ENCODE measurements around the gene TMEM221. TPM values are rescaled to one million over a fixed set of nuclear protein-coding genes. Genes with fewer than 3 reads are reported as not detected.

The TMEM221 gene
- total RNA-seq, 1 experiment from 2014 or later, result not detected

- Histone ChIP-seq H3K4me1 (peaks cover 4% of the 10 kb centered on the region; the same call in 1 of the 2 replicates), H3K27me3 (replicated peaks; ENCODE audit: control insufficient read depth, insufficient read depth, low read length) (no peaks in the 10 kb centered on the region; the same call in 1 of the 2 replicates), H3K36me3 (ENCODE audit: control insufficient read depth, insufficient read depth, low read length) (no peaks in the 10 kb centered on the region), H3K9me3 (no peaks in the 10 kb centered on the region), H3K4me3 (ENCODE audit: low read depth, low read length) (peak overlapping the region; percentile 91)
- H3K4me1 Mint-ChIP-seq (ENCODE audit: low read depth, unreplicated experiment), result peaks cover 9% of the 10 kb centered on the region
- peak overlapping the region; percentile 74 for H3K27ac Mint-ChIP-seq (ENCODE audit: unreplicated experiment)
- H3K27me3 Mint-ChIP-seq (ENCODE audit: insufficient read depth, unreplicated experiment), result no peaks in the 10 kb centered on the region
- no peak for TF ChIP-seq CTCF (IDR thresholded peaks at IDR 0.05; ENCODE audit: insufficient read depth in 1 of 2, low read depth in 1 of 2, low read length in 1 of 2, severe bottlenecking in 1 of 2, unreplicated experiment in 1 of 2)
- DNase-seq, result peak; percentile 93 to 97
- POLR2A ChIA-PET, result no interaction called here
- CTCF ChIA-PET, result interaction anchor here (0.6 kb wide), 1 partner anchor 42 kb away, joined by 3 read pairs; the partner anchor contains the start of gene PGLS
- H3K4me3 Mint-ChIP-seq (ENCODE audit: unreplicated experiment), result peak overlapping the region; percentile 87
- H3K36me3 Mint-ChIP-seq (ENCODE audit: insufficient read depth, unreplicated experiment), result peaks cover 13% of the 10 kb centered on the region
- H3K9me3 Mint-ChIP-seq (ENCODE audit: unreplicated experiment), result no peaks in the 10 kb centered on the region
- intact Hi-C loops (cut with micrococcal nuclease; ENCODE audit: unreplicated experiment), result loop anchor here (1.0 to 5.0 kb wide), 4 partner anchors 16 to 137 kb away; partner anchors contain the start of gene PGLS
- no TSS peak for BruUV-seq (replicated peaks)
Observed at GRCh38 chr19:17469481-17470067, 21.1 kb upstream of the TMEM221 start.

GRCh38 chr19:17469092-17469480 lies 20.6 kb upstream of the TMEM221 start:
- Mint-ChIP-seq H3K27me3 (ENCODE audit: insufficient read depth, unreplicated experiment) (no peaks in the 10 kb centered on the region), H3K36me3 (ENCODE audit: insufficient read depth, unreplicated experiment) (peaks cover 13% of the 10 kb centered on the region), H3K4me1 (ENCODE audit: low read depth, unreplicated experiment) (peaks cover 9% of the 10 kb centered on the region), H3K9me3 (ENCODE audit: unreplicated experiment) (no peaks in the 10 kb centered on the region), H3K27ac (ENCODE audit: unreplicated experiment) (peak overlapping the region; percentile 74), H3K4me3 (ENCODE audit: unreplicated experiment) (peak overlapping the region; percentile 87)
- TF ChIP-seq CTCF (IDR thresholded peaks at IDR 0.05; ENCODE audit: insufficient read depth in 1 of 2, low read depth in 1 of 2, low read length in 1 of 2, severe bottlenecking in 1 of 2, unreplicated experiment in 1 of 2), result no peak
- Histone ChIP-seq H3K27me3 (replicated peaks; ENCODE audit: control insufficient read depth, insufficient read depth, low read length) (no peaks in the 10 kb centered on the region; the same call in 1 of the 2 replicates), H3K36me3 (ENCODE audit: control insufficient read depth, insufficient read depth, low read length) (no peaks in the 10 kb centered on the region), H3K9me3 (no peaks in the 10 kb centered on the region), H3K4me1 (peaks cover 4% of the 10 kb centered on the region; the same call in 1 of the 2 replicates), H3K4me3 (ENCODE audit: low read depth, low read length) (peak overlapping the region; percentile 91)
- intact Hi-C loops (cut with micrococcal nuclease; ENCODE audit: unreplicated experiment), result loop anchor here (1.0 to 5.0 kb wide), 3 partner anchors 16 to 138 kb away; no protein-coding TSS in a partner anchor
- CTCF ChIA-PET, result interaction anchor here (0.6 kb wide), 1 partner anchor 42 kb away, joined by 3 read pairs; the partner anchor contains the start of gene PGLS
- DNase-seq, result no peak
- BruUV-seq (replicated peaks), result no TSS peak
- POLR2A ChIA-PET, result no interaction called here

GRCh38 chr19:17468302-17469091 lies 20.0 kb upstream of the TMEM221 start:
- Histone ChIP-seq H3K27me3 (replicated peaks; ENCODE audit: control insufficient read depth, insufficient read depth, low read length) (no peaks in the 10 kb centered on the region; the same call in 1 of the 2 replicates), H3K4me3 (ENCODE audit: low read depth, low read length) (peak overlapping the region; percentile 91), H3K4me1 (peaks cover 4% of the 10 kb centered on the region; the same call in 1 of the 2 replicates), H3K36me3 (ENCODE audit: control insufficient read depth, insufficient read depth, low read length) (no peaks in the 10 kb centered on the region), H3K9me3 (no peaks in the 10 kb centered on the region)
- Mint-ChIP-seq H3K36me3 (ENCODE audit: insufficient read depth, unreplicated experiment) (peaks cover 13% of the 10 kb centered on the region), H3K27me3 (ENCODE audit: insufficient read depth, unreplicated experiment) (no peaks in the 10 kb centered on the region), H3K27ac (ENCODE audit: unreplicated experiment) (peak overlapping the region; percentile 74), H3K4me3 (ENCODE audit: unreplicated experiment) (peak overlapping the region; percentile 87), H3K9me3 (ENCODE audit: unreplicated experiment) (no peaks in the 10 kb centered on the region), H3K4me1 (ENCODE audit: low read depth, unreplicated experiment) (peaks cover 9% of the 10 kb centered on the region)
- intact Hi-C loops (cut with micrococcal nuclease; ENCODE audit: unreplicated experiment), result loop anchor here (1.0 to 5.0 kb wide), 3 partner anchors 15 to 138 kb away; no protein-coding TSS in a partner anchor
- ChIA-PET POLR2A (no interaction called here), CTCF (interaction anchor here (0.6 kb wide), 1 partner anchor 43 kb away, joined by 3 read pairs; the partner anchor contains the start of gene PGLS)
- DNase-seq, result no peak
- no peak for TF ChIP-seq CTCF (IDR thresholded peaks at IDR 0.05; ENCODE audit: insufficient read depth in 1 of 2, low read depth in 1 of 2, low read length in 1 of 2, severe bottlenecking in 1 of 2, unreplicated experiment in 1 of 2)
- BruUV-seq (replicated peaks), result no TSS peak
